Chondrocyte (in vitro differentiated cells): ENCODE measurements around the gene VPS41. TPM values are rescaled to one million over a fixed set of nuclear protein-coding genes. Genes with fewer than 3 reads are reported as not detected.

Experiments used
- DNase-seq: peaks from one replicate; pipeline ENCODE4 v3.0.0; 2021; ENCODE audit warnings: mixed read lengths, low spot score
- H3K27ac Mint-ChIP-seq: one replicate; pipeline ENCODE4 v1.8.0; 2021; ENCODE audit warnings: mild to moderate bottlenecking, moderate library complexity, mixed read lengths; ENCODE audit not compliant: unreplicated experiment
- H3K27me3 Mint-ChIP-seq: 2 replicates; pipeline ENCODE4 v1.8.0; 2021; ENCODE audit warnings: low read depth, mixed read lengths
- H3K36me3 Mint-ChIP-seq: 2 replicates; pipeline ENCODE4 v1.8.0; 2021; ENCODE audit warnings: low read depth, mixed read lengths
- H3K4me1 Mint-ChIP-seq: 2 replicates; pipeline ENCODE4 v1.8.0; 2021; ENCODE audit warnings: low read depth, mild to moderate bottlenecking, mixed read lengths
- H3K4me3 Mint-ChIP-seq: one replicate; pipeline ENCODE4 v1.8.0; 2021; ENCODE audit warnings: mild to moderate bottlenecking, moderate library complexity, mixed read lengths; ENCODE audit not compliant: unreplicated experiment
- H3K9me3 Mint-ChIP-seq: 2 replicates; pipeline ENCODE4 v1.8.0; 2021; ENCODE audit warnings: low read depth, mixed read lengths
- CTCF ChIP-seq: fragments of 200-600 bp; sonication (generic); IDR thresholded peaks from 2 replicates; pipeline ENCODE4 v1.5.0; 2021; ENCODE audit warnings: antibody characterized with exemption, mild to moderate bottlenecking, moderate library complexity
- total RNA-seq: library from RNA; stranded (reverse); gene quantifications from 3 replicates; pipeline ENCODE4 v1.2.1, GENCODE V29; 2021

VPS41 gene
- total RNA-seq, 1 donor from 2014 or later = 83.9 TPM

GRCh38 chr7:38936641-38937040, 27.6 kb upstream of the VPS41 start:
- DNase-seq = no peak

DNA sequence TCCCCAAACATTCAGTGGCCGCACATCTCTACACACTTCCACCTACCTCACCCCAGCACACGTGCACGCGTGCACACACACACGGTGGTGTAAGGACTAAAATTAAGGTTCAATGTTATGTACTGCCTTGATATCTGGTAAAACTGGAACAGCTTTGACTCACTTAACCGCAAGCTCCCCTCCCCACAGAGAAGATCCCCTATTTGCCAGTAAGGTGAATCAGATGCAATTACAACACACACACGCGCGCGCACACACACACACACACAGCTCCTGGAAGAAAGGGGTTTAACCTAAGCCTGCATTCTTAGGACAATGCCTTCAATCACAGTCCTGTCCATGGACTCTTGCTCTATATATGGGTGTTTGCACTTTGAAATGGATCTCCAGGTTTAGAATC, 25.5 kb upstream of the VPS41 start:
- Mint-ChIP-seq H3K36me3 (no peaks in the 10 kb centered on the region), H3K4me3 (no peak overlapping the region), H3K27ac (no peak overlapping the region), H3K4me1 (peaks cover 16% of the 10 kb centered on the region), H3K9me3 (no peaks in the 10 kb centered on the region), H3K27me3 (peaks cover 6% of the 10 kb centered on the region)
- no peak for DNase-seq
- TF ChIP-seq CTCF = no peak

More at GRCh38 chr7:38936641-38937040, 27.6 kb upstream of the VPS41 start:
- H3K27me3 Mint-ChIP-seq = peaks cover 6% of the 10 kb centered on the region
- no peaks in the 10 kb centered on the region for H3K9me3 Mint-ChIP-seq
- TF ChIP-seq CTCF = no peak
- H3K27ac Mint-ChIP-seq = no peak overlapping the region
- H3K36me3 Mint-ChIP-seq = no peaks in the 10 kb centered on the region
- peaks cover 8% of the 10 kb centered on the region for H3K4me1 Mint-ChIP-seq
- no peak overlapping the region for H3K4me3 Mint-ChIP-seq

DNA sequence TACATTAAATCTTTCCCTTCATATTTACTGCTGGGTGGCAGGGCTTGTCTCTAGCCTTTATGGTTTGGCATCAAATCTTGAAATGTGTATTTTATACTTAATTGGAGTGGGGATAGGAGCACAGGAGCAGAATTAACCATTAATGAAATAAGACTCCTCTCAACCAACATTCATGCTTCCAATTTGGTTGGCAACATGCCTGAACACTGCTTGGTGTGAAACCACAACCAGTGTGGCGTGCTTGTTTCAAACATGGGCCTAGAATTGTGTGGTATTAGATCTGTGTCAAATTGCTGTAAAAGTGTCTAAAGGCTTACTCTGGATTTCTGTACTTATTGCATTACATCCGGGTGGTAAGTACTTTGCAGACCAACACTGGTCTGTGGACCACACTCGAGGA, 25.1 kb upstream of the VPS41 start:
- TF ChIP-seq CTCF = no peak
- Mint-ChIP-seq H3K9me3 (no peaks in the 10 kb centered on the region), H3K4me1 (peaks cover 18% of the 10 kb centered on the region), H3K4me3 (no peak overlapping the region), H3K27ac (no peak overlapping the region), H3K36me3 (no peaks in the 10 kb centered on the region), H3K27me3 (peaks cover 6% of the 10 kb centered on the region)
- no peak for DNase-seq

DNA sequence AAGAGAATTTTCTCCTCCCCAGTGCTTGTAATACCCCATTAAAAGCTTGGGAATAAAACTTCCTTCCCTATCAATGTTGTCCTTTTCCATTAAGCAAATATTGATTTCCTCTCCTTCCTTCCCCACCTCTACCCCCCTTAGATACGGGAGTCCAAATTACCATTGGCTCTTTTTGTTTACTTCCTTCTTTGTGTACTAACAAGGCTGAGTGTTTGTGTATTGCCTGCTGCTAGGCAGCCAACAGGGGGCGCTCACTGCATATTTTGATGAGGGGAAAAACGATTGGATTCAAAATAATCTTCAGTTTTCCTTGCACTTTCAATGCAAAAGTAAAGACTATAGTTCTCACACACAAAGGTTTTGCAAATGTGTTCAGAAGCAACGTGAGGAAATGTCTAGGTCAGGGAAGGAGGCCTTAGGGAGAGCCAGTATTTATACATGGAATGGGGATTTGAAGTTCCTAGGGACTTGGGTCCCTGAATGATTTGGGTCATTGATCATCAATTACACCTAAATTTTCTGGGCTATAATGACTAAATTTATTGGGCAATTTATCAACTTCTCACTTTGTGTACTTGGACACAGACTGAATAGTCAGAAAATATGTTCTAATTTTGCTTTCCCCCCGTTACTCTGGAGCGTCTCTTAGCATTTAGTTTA, 23.6 kb upstream of the VPS41 start:
- DNase-seq = no peak
- TF ChIP-seq CTCF = peak; percentile 99

GRCh38 chr7:38929460-38930171, 20.6 kb upstream of the VPS41 start:
- Mint-ChIP-seq H3K4me1 (peaks cover 13% of the 10 kb centered on the region), H3K9me3 (no peaks in the 10 kb centered on the region), H3K36me3 (no peaks in the 10 kb centered on the region), H3K27me3 (peaks cover 4% of the 10 kb centered on the region), H3K27ac (no peak overlapping the region), H3K4me3 (no peak overlapping the region)
- TF ChIP-seq CTCF = peak; percentile 18
- DNase-seq = no peak

More for the DNA sequence above, 23.6 kb upstream of the VPS41 start:
- H3K9me3 Mint-ChIP-seq = no peaks in the 10 kb centered on the region
- H3K4me3 Mint-ChIP-seq = no peak overlapping the region
- no peak overlapping the region for H3K27ac Mint-ChIP-seq
- H3K27me3 Mint-ChIP-seq = peaks cover 7% of the 10 kb centered on the region
- no peaks in the 10 kb centered on the region for H3K36me3 Mint-ChIP-seq
- H3K4me1 Mint-ChIP-seq = peaks cover 13% of the 10 kb centered on the region
